Measurements from ENCODE around the gene PLEKHA7. TPM values are rescaled to one million over a fixed set of nuclear protein-coding genes. Genes with fewer than 3 reads are reported as not detected.
"Not testable (repeated sequence)": the region's sequence is repeated elsewhere in the genome, so short reads cannot be mapped to it uniquely, and the experiment has no call there.

Gene PLEKHA7
- polyA plus RNA-seq, 1 donor = 59.0 TPM

DNA sequence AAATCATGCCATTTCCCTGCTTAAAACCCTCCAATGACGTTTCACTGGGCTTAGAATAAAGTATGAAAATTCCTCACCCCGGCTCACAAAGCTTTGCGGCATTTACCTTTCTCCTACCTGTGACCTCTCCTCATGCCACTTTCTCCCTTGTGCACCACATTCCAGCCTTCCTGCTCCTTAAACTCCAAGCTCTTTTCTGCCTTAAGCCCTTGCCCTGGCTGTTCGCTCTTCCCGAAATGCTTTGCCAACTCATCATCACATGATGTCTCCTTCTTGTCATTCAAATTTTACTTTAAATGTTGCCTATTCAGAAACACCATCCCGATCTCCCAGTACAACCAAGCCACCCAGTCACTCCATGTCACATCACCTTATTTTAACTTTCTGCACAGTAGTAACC, 2.0 kb downstream of the PLEKHA7 start:
- Histone ChIP-seq H3K9me3 (ENCODE audit: control insufficient read depth, low read depth, low read length) (no peaks in the 10 kb centered on the region), H3K36me3 (ENCODE audit: control insufficient read depth, insufficient read depth, low read length) (peaks cover 6% of the 10 kb centered on the region), H3K27ac (ENCODE audit: low read length) (no peak overlapping the region), H3K4me3 (ENCODE audit: low read length) (no peak overlapping the region), H3K27me3 (ENCODE audit: control insufficient read depth, insufficient read depth, low read length) (peaks cover 14% of the 10 kb centered on the region), H3K4me1 (ENCODE audit: control insufficient read depth, insufficient read depth, low read length) (peaks cover 17% of the 10 kb centered on the region)
- 82% methylated on average over 5 of the region's 6 CpGs for WGBS (ENCODE audit: insufficient coverage, low lambda C conversion rate)
- no peak for DNase-seq

DNA sequence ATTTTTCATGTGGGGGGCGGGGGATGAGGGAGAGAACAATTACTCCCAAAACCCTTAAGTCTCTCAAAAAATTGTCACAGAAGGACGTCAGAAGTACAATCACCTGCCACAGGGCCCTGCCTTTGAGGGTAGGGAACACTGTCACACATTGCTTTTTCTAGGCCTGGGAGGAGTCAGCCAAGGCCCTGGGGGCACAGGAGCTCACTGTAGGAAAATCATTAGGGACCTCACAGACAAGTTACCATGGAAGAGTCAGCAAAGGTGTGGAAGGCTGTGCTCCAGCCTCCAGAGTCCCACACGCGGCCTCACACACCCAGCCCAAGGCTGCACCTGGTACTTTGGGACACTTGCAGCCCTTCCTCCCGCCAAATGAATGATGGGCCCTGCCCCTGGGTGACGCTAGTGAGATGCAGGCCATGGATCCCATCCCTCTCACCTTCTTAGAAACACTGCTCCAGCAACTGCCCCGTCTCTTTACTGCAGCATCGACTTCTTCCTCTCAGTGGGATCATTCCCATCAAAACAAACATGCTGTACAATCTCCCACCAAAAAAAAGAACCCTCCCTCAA, 3.3 kb downstream of the PLEKHA7 start:
- peaks cover 14% of the 10 kb centered on the region for H3K27me3 ChIP-seq (ENCODE audit: control insufficient read depth, insufficient read depth, low read length)
- H3K27ac ChIP-seq (ENCODE audit: low read length) = no peak overlapping the region
- peaks cover 9% of the 10 kb centered on the region for H3K36me3 ChIP-seq (ENCODE audit: control insufficient read depth, insufficient read depth, low read length)
- H3K4me1 ChIP-seq (ENCODE audit: control insufficient read depth, insufficient read depth, low read length) = peaks cover 15% of the 10 kb centered on the region
- H3K4me3 ChIP-seq (ENCODE audit: low read length) = no peak overlapping the region
- DNase-seq = peak in 1 of 2 donors; percentile 30
- 80% methylated on average over 1 of the region's 8 CpGs for whole genome bisulfite sequencing (ENCODE audit: insufficient coverage, low lambda C conversion rate)
- H3K9me3 ChIP-seq (ENCODE audit: control insufficient read depth, low read depth, low read length) = no peaks in the 10 kb centered on the region

DNA sequence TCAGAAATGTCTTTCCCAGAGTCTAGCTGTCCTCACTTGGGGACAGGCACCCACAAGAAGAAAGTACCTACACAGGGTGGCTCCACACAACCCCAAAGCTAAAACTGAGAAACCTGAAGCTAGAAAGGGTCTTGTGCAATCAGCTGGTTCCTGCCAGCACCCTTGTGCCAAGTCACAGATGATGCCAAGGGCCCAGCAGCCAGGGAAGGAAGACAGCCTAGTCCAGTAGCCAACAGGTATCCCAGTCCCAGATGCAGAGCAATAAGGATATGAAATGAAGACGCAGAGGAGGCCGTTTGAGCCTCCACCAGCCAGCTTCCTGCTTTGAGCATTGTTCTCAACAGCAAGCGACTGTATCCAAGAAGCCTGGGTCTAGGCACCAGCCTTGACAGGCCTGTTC, 6.1 kb downstream of the PLEKHA7 start:
- no peak for DNase-seq
- Histone ChIP-seq H3K4me3 (ENCODE audit: low read length) (no peak overlapping the region), H3K27me3 (ENCODE audit: control insufficient read depth, insufficient read depth, low read length) (peaks cover 2% of the 10 kb centered on the region), H3K36me3 (ENCODE audit: control insufficient read depth, insufficient read depth, low read length) (peaks cover 9% of the 10 kb centered on the region), H3K9me3 (ENCODE audit: control insufficient read depth, low read depth, low read length) (no peaks in the 10 kb centered on the region), H3K27ac (ENCODE audit: low read length) (no peak overlapping the region), H3K4me1 (ENCODE audit: control insufficient read depth, insufficient read depth, low read length) (peaks cover 12% of the 10 kb centered on the region)
- WGBS (ENCODE audit: insufficient coverage, low lambda C conversion rate) = no CpG with 5 or more reads among the region's 3 CpGs

DNA sequence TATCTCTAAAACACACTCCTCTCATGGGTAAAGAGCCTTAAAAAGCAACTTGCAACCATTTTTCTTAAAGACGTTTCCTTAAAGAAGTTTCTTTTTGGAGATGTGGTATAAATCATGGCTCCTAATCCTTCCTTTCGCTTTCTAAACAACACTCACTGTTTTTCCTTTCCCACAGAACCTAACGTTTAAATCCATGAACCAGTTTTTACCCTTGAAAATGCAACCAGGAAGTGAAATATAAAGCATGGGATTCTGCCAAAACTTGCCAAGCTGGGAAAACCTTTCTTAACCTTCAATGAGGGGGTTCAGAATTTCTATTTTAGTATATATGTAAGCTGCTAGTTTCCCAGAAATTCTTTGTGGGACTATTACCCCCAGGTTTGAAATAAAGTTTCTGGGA, 8.6 kb downstream of the PLEKHA7 start:
- H3K9me3 ChIP-seq (ENCODE audit: control insufficient read depth, low read depth, low read length) = no peaks in the 10 kb centered on the region
- peaks cover 10% of the 10 kb centered on the region for H3K4me1 ChIP-seq (ENCODE audit: control insufficient read depth, insufficient read depth, low read length)
- H3K27me3 ChIP-seq (ENCODE audit: control insufficient read depth, insufficient read depth, low read length) = no peaks in the 10 kb centered on the region
- WGBS (ENCODE audit: insufficient coverage, low lambda C conversion rate) = 13% methylated on average over 3 of the region's 3 CpGs
- DNase-seq = no peak
- H3K4me3 ChIP-seq (ENCODE audit: low read length) = no peak overlapping the region
- peaks cover 14% of the 10 kb centered on the region for H3K36me3 ChIP-seq (ENCODE audit: control insufficient read depth, insufficient read depth, low read length)
- no peak overlapping the region for H3K27ac ChIP-seq (ENCODE audit: low read length)

DNA sequence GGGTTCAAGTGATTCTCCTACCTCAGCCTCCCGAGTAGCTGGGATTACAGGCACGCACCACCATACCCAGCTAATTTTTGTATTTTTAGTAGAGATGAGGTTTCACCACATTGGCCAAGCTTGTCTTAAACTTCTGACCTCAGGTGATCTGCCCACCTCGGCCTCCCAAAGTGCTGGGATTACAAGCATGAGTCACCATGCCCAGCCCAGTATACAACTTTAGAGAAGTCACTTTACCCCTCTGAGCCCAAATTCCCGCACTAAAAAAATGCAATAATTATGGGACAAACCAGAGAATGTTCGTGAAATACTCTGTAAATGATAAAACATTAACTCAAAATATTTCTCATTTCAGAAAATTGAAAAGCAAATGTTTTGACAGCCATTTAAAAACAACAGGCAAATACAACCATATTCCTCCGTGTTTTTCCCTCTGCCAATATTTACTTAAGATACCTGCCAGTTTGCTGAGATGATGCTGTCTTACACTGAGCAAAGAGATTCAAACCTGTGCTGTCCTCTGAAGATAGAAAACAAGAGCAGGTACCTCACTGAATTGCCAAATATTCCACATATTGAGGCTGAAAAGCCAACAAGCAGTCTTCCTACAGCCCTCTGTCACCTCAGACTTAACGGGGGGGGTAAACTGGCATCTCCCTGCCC, 9.6 kb downstream of the PLEKHA7 start:
- peaks cover 14% of the 10 kb centered on the region for H3K36me3 ChIP-seq (ENCODE audit: control insufficient read depth, insufficient read depth, low read length)
- no peak for DNase-seq
- WGBS (ENCODE audit: insufficient coverage, low lambda C conversion rate) = 29% methylated on average over 1 of the region's 7 CpGs
- no peaks in the 10 kb centered on the region for H3K9me3 ChIP-seq (ENCODE audit: control insufficient read depth, low read depth, low read length)
- no peaks in the 10 kb centered on the region for H3K27me3 ChIP-seq (ENCODE audit: control insufficient read depth, insufficient read depth, low read length)
- no peak overlapping the region for H3K4me3 ChIP-seq (ENCODE audit: low read length)
- H3K4me1 ChIP-seq (ENCODE audit: control insufficient read depth, insufficient read depth, low read length) = peaks cover 10% of the 10 kb centered on the region
- no peak overlapping the region for H3K27ac ChIP-seq (ENCODE audit: low read length)

DNA sequence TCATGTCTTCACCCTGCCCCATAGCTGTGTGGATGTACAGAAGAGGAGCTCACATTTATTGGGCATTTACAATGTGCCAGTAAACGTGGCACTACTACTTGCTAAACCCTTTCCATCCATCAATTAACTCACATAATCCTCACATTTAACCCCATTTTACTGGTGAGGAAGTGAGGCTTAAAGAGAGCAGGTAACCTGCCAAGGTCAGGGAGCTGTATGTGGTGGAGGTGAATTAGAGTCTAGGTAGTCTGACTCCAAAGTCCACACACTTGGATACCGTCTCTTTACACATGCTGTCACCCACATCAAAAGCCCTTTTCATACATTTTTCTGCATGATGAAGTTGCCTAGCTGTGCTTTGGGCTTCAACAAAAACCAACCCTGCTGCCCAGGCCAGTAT, 10.8 kb downstream of the PLEKHA7 start:
- Histone ChIP-seq H3K27ac (ENCODE audit: low read length) (no peak overlapping the region), H3K9me3 (ENCODE audit: control insufficient read depth, low read depth, low read length) (no peaks in the 10 kb centered on the region)

DNA sequence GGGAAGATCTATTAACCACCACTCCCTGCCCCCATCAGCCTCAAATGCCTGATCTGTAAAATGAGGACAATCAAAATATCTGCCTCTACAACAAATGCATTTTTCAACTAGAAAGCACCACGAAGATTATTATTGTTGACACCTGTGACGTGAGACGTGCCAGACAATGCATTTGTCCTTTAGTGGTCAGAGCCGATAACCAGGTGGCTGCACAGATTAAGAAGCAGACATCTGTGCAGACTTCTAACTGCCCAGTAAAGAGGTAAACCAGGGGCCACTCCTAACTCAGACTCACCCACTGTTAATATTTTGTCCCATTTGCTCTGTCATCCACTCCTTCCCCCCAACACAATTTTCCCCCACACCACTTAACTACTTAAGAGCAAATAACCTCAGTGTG, 11.7 kb downstream of the PLEKHA7 start:
- Histone ChIP-seq H3K36me3 (ENCODE audit: control insufficient read depth, insufficient read depth, low read length) (peaks cover 8% of the 10 kb centered on the region), H3K9me3 (ENCODE audit: control insufficient read depth, low read depth, low read length) (no peaks in the 10 kb centered on the region), H3K27me3 (ENCODE audit: control insufficient read depth, insufficient read depth, low read length) (no peaks in the 10 kb centered on the region), H3K4me3 (ENCODE audit: low read length) (no peak overlapping the region), H3K27ac (ENCODE audit: low read length) (no peak overlapping the region), H3K4me1 (ENCODE audit: control insufficient read depth, insufficient read depth, low read length) (peaks cover 23% of the 10 kb centered on the region)
- WGBS (ENCODE audit: insufficient coverage, low lambda C conversion rate) = no CpG with 5 or more reads among the region's 4 CpGs
- no peak for DNase-seq

More for the DNA sequence above, 10.8 kb downstream of the PLEKHA7 start:
- Histone ChIP-seq H3K4me3 (ENCODE audit: low read length) (no peak overlapping the region), H3K27me3 (ENCODE audit: control insufficient read depth, insufficient read depth, low read length) (no peaks in the 10 kb centered on the region), H3K4me1 (ENCODE audit: control insufficient read depth, insufficient read depth, low read length) (peaks cover 14% of the 10 kb centered on the region), H3K36me3 (ENCODE audit: control insufficient read depth, insufficient read depth, low read length) (peaks cover 10% of the 10 kb centered on the region)
- no peak for DNase-seq
- no CpG with 5 or more reads among the region's 2 CpGs for WGBS (ENCODE audit: insufficient coverage, low lambda C conversion rate)

DNA sequence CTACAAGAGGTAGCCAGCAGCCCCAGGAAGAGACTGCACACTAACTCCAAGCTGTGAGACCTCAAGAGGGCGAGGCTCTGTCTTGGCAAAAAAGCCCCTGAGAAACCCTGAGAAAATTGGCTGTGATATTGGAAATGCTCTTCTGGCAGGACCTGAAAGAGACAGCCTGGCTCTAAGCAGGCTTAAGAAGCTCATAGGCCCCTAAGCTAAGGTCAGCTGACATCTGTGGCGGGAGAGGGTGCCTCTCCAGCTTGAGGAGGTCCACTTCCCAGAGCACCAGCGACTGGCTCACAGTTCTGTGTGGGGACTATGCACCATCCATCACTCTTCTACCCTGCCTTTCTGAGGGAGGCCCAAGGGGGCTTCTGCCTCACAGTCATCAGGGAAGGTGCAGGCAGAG, 12.4 kb downstream of the PLEKHA7 start:
- Histone ChIP-seq H3K9me3 (ENCODE audit: control insufficient read depth, low read depth, low read length) (no peaks in the 10 kb centered on the region), H3K4me3 (ENCODE audit: low read length) (no peak overlapping the region), H3K27me3 (ENCODE audit: control insufficient read depth, insufficient read depth, low read length) (no peaks in the 10 kb centered on the region), H3K4me1 (ENCODE audit: control insufficient read depth, insufficient read depth, low read length) (peaks cover 30% of the 10 kb centered on the region), H3K27ac (ENCODE audit: low read length) (no peak overlapping the region), H3K36me3 (ENCODE audit: control insufficient read depth, insufficient read depth, low read length) (peaks cover 7% of the 10 kb centered on the region)
- WGBS (ENCODE audit: insufficient coverage, low lambda C conversion rate) = no CpG with 5 or more reads among the region's 3 CpGs
- DNase-seq = no peak

DNA sequence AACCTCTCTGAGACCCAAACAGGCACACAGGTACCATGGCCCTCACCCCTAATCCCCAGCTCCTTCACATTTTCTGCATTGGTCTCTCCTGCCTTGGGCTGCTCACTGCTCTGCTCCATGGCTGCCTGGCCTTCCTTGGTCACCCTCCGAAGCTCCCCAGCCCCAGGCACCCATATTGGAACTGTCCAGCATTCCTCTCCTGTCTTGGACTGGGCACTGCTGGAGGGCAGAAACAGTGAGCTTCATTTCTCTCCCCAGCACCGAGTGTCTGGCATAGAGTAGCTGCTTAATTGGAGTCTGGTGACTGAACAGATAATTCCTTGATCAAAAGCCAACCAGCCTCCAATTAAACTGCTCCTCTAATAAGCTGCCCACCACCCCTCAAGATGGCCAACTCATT, 13.2 kb downstream of the PLEKHA7 start:
- Histone ChIP-seq H3K36me3 (ENCODE audit: control insufficient read depth, insufficient read depth, low read length) (peaks cover 6% of the 10 kb centered on the region), H3K27ac (ENCODE audit: low read length) (no peak overlapping the region), H3K9me3 (ENCODE audit: control insufficient read depth, low read depth, low read length) (no peaks in the 10 kb centered on the region), H3K27me3 (ENCODE audit: control insufficient read depth, insufficient read depth, low read length) (no peaks in the 10 kb centered on the region), H3K4me3 (ENCODE audit: low read length) (no peak overlapping the region), H3K4me1 (ENCODE audit: control insufficient read depth, insufficient read depth, low read length) (peaks cover 35% of the 10 kb centered on the region)
- WGBS (ENCODE audit: insufficient coverage, low lambda C conversion rate) = no CpG with 5 or more reads among the region's 2 CpGs
- DNase-seq = no peak

DNA sequence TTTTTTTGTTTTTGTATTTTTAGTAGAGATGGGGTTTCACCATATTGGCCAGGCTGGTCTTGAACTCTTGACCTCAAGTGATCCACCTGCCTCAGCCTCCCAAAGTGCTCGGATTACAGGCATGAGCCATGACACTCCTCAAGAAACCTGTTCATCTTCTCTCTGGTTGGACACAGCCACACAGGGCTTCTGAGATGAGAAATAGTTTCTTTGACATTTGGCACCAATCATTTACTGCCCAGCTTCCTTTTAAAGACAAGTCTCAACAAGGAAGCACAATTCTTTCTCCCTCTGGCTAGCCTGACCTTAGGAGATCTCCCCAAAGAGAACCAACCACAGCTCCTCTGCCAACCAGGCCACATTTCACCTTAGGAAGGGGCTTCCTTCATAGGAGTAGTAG, 14.0 kb downstream of the PLEKHA7 start:
- H3K36me3 ChIP-seq (ENCODE audit: control insufficient read depth, insufficient read depth, low read length); H3K27ac ChIP-seq (ENCODE audit: low read length); H3K4me3 ChIP-seq (ENCODE audit: low read length); H3K27me3 ChIP-seq (ENCODE audit: control insufficient read depth, insufficient read depth, low read length); DNase-seq; H3K9me3 ChIP-seq (ENCODE audit: control insufficient read depth, low read depth, low read length): not testable (repeated sequence)
- peaks cover 41% of the 10 kb centered on the region for H3K4me1 ChIP-seq (ENCODE audit: control insufficient read depth, insufficient read depth, low read length)
- WGBS (ENCODE audit: insufficient coverage, low lambda C conversion rate) = no CpG with 5 or more reads among the region's 1 CpG

DNA sequence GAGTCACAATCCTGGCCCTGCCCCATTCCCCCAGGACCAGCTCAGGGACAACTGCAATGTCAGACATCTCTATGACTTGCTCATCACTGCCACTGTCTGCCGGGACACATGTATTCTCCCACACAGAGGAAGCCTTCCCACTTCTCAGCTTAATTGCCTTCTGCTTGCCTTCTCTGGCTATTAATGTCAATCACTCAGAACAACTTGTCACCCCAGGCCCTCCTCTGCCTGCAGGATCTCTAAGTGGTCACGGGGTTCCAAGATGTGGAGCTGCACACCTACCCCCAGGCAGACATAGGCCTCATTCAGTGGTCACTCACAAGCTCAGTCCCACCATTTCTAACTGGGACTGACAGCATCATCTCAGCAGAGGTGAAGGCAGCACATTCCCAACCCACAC, 15.1 kb downstream of the PLEKHA7 start:
- peak overlapping the region; percentile 93 for H3K27ac ChIP-seq (ENCODE audit: low read length)
- no peaks in the 10 kb centered on the region for H3K9me3 ChIP-seq (ENCODE audit: control insufficient read depth, low read depth, low read length)
- H3K4me1 ChIP-seq (ENCODE audit: control insufficient read depth, insufficient read depth, low read length) = peaks cover 52% of the 10 kb centered on the region
- H3K36me3 ChIP-seq (ENCODE audit: control insufficient read depth, insufficient read depth, low read length) = peaks cover 6% of the 10 kb centered on the region
- DNase-seq = no peak
- no peak overlapping the region for H3K4me3 ChIP-seq (ENCODE audit: low read length)
- no CpG with 5 or more reads among the region's 2 CpGs for WGBS (ENCODE audit: insufficient coverage, low lambda C conversion rate)
- H3K27me3 ChIP-seq (ENCODE audit: control insufficient read depth, insufficient read depth, low read length) = no peaks in the 10 kb centered on the region

All from large intestine (tissue), 3 donors.